Tibial artery (tissue), 4 donors: ENCODE measurements around the gene CEP83.

Experiments
- DNase-seq, 2 donors: peaks; one replicate each; pipeline ENCODE4 v3.0.0-alpha.2; 2019
- H3K27ac ChIP-seq, 2 donors: fragments of 200-600 bp; sonication (generic) in 1 of 2; 1 replicate in 1 of 2; 2 replicates in 1 of 2; pipeline ENCODE4 v1.5.1; 2018 to 2019; ENCODE audit warnings: mild to moderate bottlenecking in 1 of 2
- H3K27me3 ChIP-seq, 2 donors: fragments of 200-600 bp; sonication (generic) in 1 of 2; one replicate each; pipeline versions ENCODE4 v1.5.1 to v1.6.0; 2016 to 2019
- H3K36me3 ChIP-seq, 3 donors: fragments of 200-600 bp; sonication (generic) in 2 of 3; one replicate each; pipeline ENCODE4 v1.5.1; 2016 to 2019; ENCODE audit warnings: mild to moderate bottlenecking in 2 of 3
- H3K4me1 ChIP-seq, 4 donors: fragments of 200-600 bp; sonication (generic) in 2 of 4; 1 replicate in 3 of 4; 2 replicates in 1 of 4; pipeline ENCODE4 v1.5.1; 2016 to 2019
- H3K4me3 ChIP-seq, 2 donors: fragments of 200-600 bp; sonication (generic) in 1 of 2; 1 replicate in 1 of 2; 2 replicates in 1 of 2; pipeline ENCODE4 v1.5.1; 2018 to 2019; ENCODE audit warnings: mild to moderate bottlenecking in 2 of 2
- H3K9me3 ChIP-seq, 3 donors: fragments of 200-600 bp; sonication (generic) in 1 of 3; one replicate each; pipeline ENCODE4 v1.5.1; 2016 to 2019
- CTCF ChIP-seq, 2 experiments: fragments of 200-600 bp in 1 of 2; fragments of 450-650 bp in 1 of 2; IDR thresholded peaks; one replicate each; pipeline ENCODE4 v1.5.1; 2017 to 2019; ENCODE audit warnings: antibody characterized with exemption in 2 of 2, mild to moderate bottlenecking in 1 of 2, moderate library complexity in 1 of 2
- intact Hi-C: fragments of 100-400 bp; cut with DNase I; formaldehyde crosslinking; loops from one replicate; pipeline ENCODE4 v1.15.0; 2023; ENCODE audit warnings: low total_unique reads

The CEP83 gene

GRCh38 chr12:94433744-94434143 is 25.9 kb downstream of the CEP83 start:
- no peak for TF ChIP-seq CTCF (IDR thresholded peaks at IDR 0.05)
- H3K27ac ChIP-seq = no peak overlapping the region
- intact Hi-C loops = loop anchor here (10.0 kb wide), 1 partner anchor 299 kb away; no protein-coding TSS in a partner anchor

DNA sequence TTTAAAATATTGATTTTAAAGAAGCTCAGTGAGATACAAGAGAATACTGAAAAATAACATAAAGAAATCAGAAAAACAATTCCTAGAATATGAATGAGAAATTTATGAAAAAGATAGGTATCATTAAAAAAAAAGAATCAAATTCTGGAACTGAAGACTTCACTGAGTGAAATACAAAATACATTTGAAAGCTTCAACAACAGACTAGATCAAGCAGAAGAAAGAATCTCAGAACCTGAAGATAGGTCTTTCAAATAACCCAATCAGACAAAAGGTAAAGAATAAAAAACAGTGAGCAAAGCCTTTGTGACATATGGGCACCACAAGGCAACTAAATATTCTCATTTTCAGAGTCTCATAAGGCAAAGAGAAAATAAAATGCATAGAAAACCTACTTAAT is 29.4 kb downstream of the CEP83 start:
- H3K27ac ChIP-seq = no peak overlapping the region
- H3K36me3 ChIP-seq = no peaks in the 10 kb centered on the region
- H3K4me1 ChIP-seq = peaks cover 0 to 15% (median 6%) of the 10 kb centered on the region in 4 donors
- intact Hi-C loops = loop anchor here (10.0 kb wide), 1 partner anchor 296 kb away; no protein-coding TSS in a partner anchor
- no peak for TF ChIP-seq CTCF (IDR thresholded peaks at IDR 0.05)
- H3K27me3 ChIP-seq = no peaks in the 10 kb centered on the region
- peaks cover 0 to 13% (median 12%) of the 10 kb centered on the region in 3 donors for H3K9me3 ChIP-seq
- no peak for DNase-seq
- no peak overlapping the region for H3K4me3 ChIP-seq

More at GRCh38 chr12:94433744-94434143, 25.9 kb downstream of the CEP83 start:
- peaks cover 0 to 13% (median 12%) of the 10 kb centered on the region in 3 donors for H3K9me3 ChIP-seq
- peaks cover 0 to 7% (median 0%) of the 10 kb centered on the region in 4 donors for H3K4me1 ChIP-seq
- no peak overlapping the region for H3K4me3 ChIP-seq
- H3K27me3 ChIP-seq = no peaks in the 10 kb centered on the region
- no peaks in the 10 kb centered on the region for H3K36me3 ChIP-seq
- no peak for DNase-seq

- no peak overlapping the region for H3K27ac ChIP-seq
- no peak overlapping the region for H3K4me3 ChIP-seq
- peaks cover 0 to 13% (median 12%) of the 10 kb centered on the region in 3 donors for H3K9me3 ChIP-seq
- intact Hi-C loops = loop anchor here (10.0 kb wide), 1 partner anchor 295 kb away; no protein-coding TSS in a partner anchor
- TF ChIP-seq CTCF (IDR thresholded peaks at IDR 0.05) = no peak
- H3K27me3 ChIP-seq = no peaks in the 10 kb centered on the region
- no peaks in the 10 kb centered on the region for H3K36me3 ChIP-seq
- peaks cover 0 to 14% (median 6%) of the 10 kb centered on the region in 4 donors for H3K4me1 ChIP-seq
- no peak for DNase-seq
Observed at GRCh38 chr12:94429633-94430032, 30.0 kb downstream of the CEP83 start.

- intact Hi-C loops = no loop called here
- no peak for DNase-seq
- H3K4me1 ChIP-seq = peaks cover 0 to 14% (median 6%) of the 10 kb centered on the region in 4 donors
- H3K4me3 ChIP-seq = no peak overlapping the region
- TF ChIP-seq CTCF (IDR thresholded peaks at IDR 0.05) = no peak
- no peaks in the 10 kb centered on the region for H3K27me3 ChIP-seq
- H3K36me3 ChIP-seq = no peaks in the 10 kb centered on the region
- H3K9me3 ChIP-seq = peaks cover 0 to 13% (median 12%) of the 10 kb centered on the region in 3 donors
- H3K27ac ChIP-seq = no peak overlapping the region
Observed at GRCh38 chr12:94429191-94429590, 30.5 kb downstream of the CEP83 start.

DNA sequence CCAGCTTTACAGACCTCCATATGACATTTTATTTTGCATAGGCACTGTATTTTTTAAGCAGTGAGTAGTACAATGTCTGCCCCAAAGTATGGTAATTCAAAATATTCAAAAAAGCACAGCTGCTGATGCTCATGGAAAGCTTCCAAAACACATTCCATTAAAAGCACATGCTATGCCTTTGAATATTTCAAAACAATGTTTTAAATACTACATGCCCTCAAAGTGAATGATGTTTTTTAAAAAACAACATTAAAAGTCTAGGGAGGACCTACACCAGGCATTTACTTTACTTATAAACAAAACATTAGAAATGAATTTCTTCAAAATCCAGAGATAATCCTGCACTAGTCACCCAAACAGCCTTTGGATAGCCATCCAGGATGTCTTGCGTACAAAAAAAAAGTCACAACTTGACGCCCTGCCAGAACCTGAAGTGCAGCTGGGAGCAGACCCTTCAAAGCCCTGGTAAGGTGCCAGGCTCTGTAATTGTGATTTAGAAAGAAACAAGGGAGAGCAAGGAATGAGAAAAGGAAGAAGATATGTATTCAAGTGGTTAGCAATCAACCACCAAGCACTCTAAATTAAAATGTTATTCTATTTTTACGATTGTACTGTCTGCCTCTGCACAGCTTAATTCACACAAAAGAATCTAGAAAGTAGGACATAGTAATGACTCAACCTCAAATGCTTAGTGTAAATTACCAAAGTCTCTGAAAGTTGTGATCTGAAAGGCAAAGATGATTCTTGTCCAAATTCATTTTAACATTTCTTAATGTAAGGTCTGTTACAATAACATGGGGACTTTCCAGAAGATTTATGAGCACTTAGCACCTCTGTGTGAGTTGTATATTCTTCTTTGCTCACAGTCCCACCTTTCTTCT is 31.9 kb downstream of the CEP83 start:
- Histone ChIP-seq H3K4me3 (peak overlapping the region in 1 of 2 donors; percentile 0), H3K9me3 (peaks cover under 1 to 21% (median 13%) of the 10 kb centered on the region in 3 donors), H3K36me3 (no peaks in the 10 kb centered on the region), H3K27ac (peak overlapping the region; percentile 31 to 45), H3K27me3 (no peaks in the 10 kb centered on the region), H3K4me1 (peaks cover 0 to 14% (median 6%) of the 10 kb centered on the region in 4 donors)
- no peak for TF ChIP-seq CTCF (IDR thresholded peaks at IDR 0.05)
- intact Hi-C loops = no loop called here
- no peak for DNase-seq
